Parathyroid adenoma (tissue), 2 donors: Measurements from ENCODE around the gene SLC39A11.

ENCODE experiments used
- H2AFZ ChIP-seq: fragments of 300-600 bp; sonication (generic); one replicate; pipeline ENCODE4 v1.7.0; 2017; ENCODE audit warnings: antibody characterized with exemption, mild to moderate bottlenecking
- H3K27ac ChIP-seq: fragments of 300-600 bp; sonication (generic); one replicate; pipeline ENCODE4 v1.7.0; 2017
- H3K27me3 ChIP-seq: fragments of 300-600 bp; sonication (generic); one replicate; pipeline ENCODE4 v1.7.0; 2017; ENCODE audit warnings: low read length; ENCODE audit not compliant: control insufficient read depth, insufficient read depth
- H3K36me3 ChIP-seq: fragments of 300-600 bp; sonication (generic); one replicate; pipeline ENCODE4 v1.7.0; 2017; ENCODE audit warnings: low read length; ENCODE audit not compliant: control insufficient read depth, insufficient read depth
- H3K4me1 ChIP-seq: fragments of 300-600 bp; sonication (generic); one replicate; pipeline ENCODE4 v1.7.0; 2017; ENCODE audit warnings: control low read depth
- H3K4me2 ChIP-seq: fragments of 300-600 bp; sonication (generic); one replicate; pipeline ENCODE4 v1.7.0; 2017; ENCODE audit warnings: low read length
- H3K4me3 ChIP-seq: fragments of 300-600 bp; sonication (generic); one replicate; pipeline ENCODE4 v1.7.0; 2017; ENCODE audit warnings: low read depth, low read length
- H3K79me2 ChIP-seq: fragments of 300-600 bp; sonication (generic); one replicate; pipeline ENCODE4 v1.7.0; 2017; ENCODE audit warnings: control low read depth
- H3K9ac ChIP-seq: fragments of 300-600 bp; sonication (generic); one replicate; pipeline ENCODE4 v1.7.0; 2017; ENCODE audit warnings: mild to moderate bottlenecking
- H3K9me3 ChIP-seq: fragments of 300-600 bp; sonication (generic); one replicate; pipeline ENCODE4 v1.7.0; 2017; ENCODE audit warnings: low read length; ENCODE audit not compliant: control insufficient read depth
- CTCF ChIP-seq: fragments of 300-600 bp; sonication (generic); IDR thresholded peaks from one replicate; pipeline ENCODE4 v1.7.0; 2017; ENCODE audit warnings: antibody characterized with exemption, mild to moderate bottlenecking
- donor health status: primary hyperparathyroidism.

SLC39A11 gene

GRCh38 chr17:72953621-72954020 lies 138.9 kb downstream of the SLC39A11 start:
- no peaks in the 10 kb centered on the region for H3K36me3 ChIP-seq
- H3K4me1 ChIP-seq = no peaks in the 10 kb centered on the region
- no peak overlapping the region for H3K4me2 ChIP-seq
- no peak for TF ChIP-seq CTCF
- H3K79me2 ChIP-seq = no peaks in the 10 kb centered on the region
- no peak overlapping the region for H3K4me3 ChIP-seq
- H3K27ac ChIP-seq = no peak overlapping the region
- H3K27me3 ChIP-seq = no peaks in the 10 kb centered on the region
- no peak overlapping the region for H3K9ac ChIP-seq
- no peaks in the 10 kb centered on the region for H3K9me3 ChIP-seq
- no peak overlapping the region for H2AFZ ChIP-seq

GRCh38 chr17:72952641-72953315 lies 139.7 kb downstream of the SLC39A11 start:
- Histone ChIP-seq H3K4me3 (no peak overlapping the region), H3K9ac (no peak overlapping the region), H2AFZ (no peak overlapping the region), H3K27me3 (no peaks in the 10 kb centered on the region), H3K4me1 (no peaks in the 10 kb centered on the region), H3K9me3 (no peaks in the 10 kb centered on the region), H3K27ac (no peak overlapping the region), H3K36me3 (no peaks in the 10 kb centered on the region), H3K4me2 (no peak overlapping the region), H3K79me2 (no peaks in the 10 kb centered on the region)
- TF ChIP-seq CTCF = no peak

- Histone ChIP-seq H3K36me3 (no peaks in the 10 kb centered on the region), H3K4me1 (no peaks in the 10 kb centered on the region), H2AFZ (no peak overlapping the region), H3K79me2 (no peaks in the 10 kb centered on the region), H3K9me3 (no peaks in the 10 kb centered on the region), H3K27me3 (no peaks in the 10 kb centered on the region), H3K9ac (no peak overlapping the region), H3K4me3 (no peak overlapping the region), H3K4me2 (no peak overlapping the region), H3K27ac (no peak overlapping the region)
- no peak for TF ChIP-seq CTCF
These were observed 140.3 kb downstream of the SLC39A11 start for GRCh38 chr17:72952220-72952619.

GRCh38 chr17:72950242-72950931 lies 142.1 kb downstream of the SLC39A11 start:
- H2AFZ ChIP-seq = no peak overlapping the region
- H3K36me3 ChIP-seq = no peaks in the 10 kb centered on the region
- H3K27ac ChIP-seq = no peak overlapping the region
- no peaks in the 10 kb centered on the region for H3K9me3 ChIP-seq
- H3K79me2 ChIP-seq = no peaks in the 10 kb centered on the region
- no peak for TF ChIP-seq CTCF
- no peak overlapping the region for H3K9ac ChIP-seq
- no peak overlapping the region for H3K4me2 ChIP-seq
- no peaks in the 10 kb centered on the region for H3K4me1 ChIP-seq
- no peak overlapping the region for H3K4me3 ChIP-seq
- no peaks in the 10 kb centered on the region for H3K27me3 ChIP-seq

GRCh38 chr17:72948115-72948514 lies 144.4 kb downstream of the SLC39A11 start:
- Histone ChIP-seq H3K27me3 (no peaks in the 10 kb centered on the region), H3K4me1 (no peaks in the 10 kb centered on the region), H3K4me2 (no peak overlapping the region), H2AFZ (no peak overlapping the region), H3K79me2 (no peaks in the 10 kb centered on the region), H3K36me3 (no peaks in the 10 kb centered on the region), H3K4me3 (no peak overlapping the region), H3K9me3 (no peaks in the 10 kb centered on the region), H3K9ac (no peak overlapping the region), H3K27ac (no peak overlapping the region)
- TF ChIP-seq CTCF = no peak
